Suprapubic skin (tissue), 4 donors: Measurements from ENCODE around the gene TNS1. TPM values are rescaled to one million over a fixed set of nuclear protein-coding genes. Genes with fewer than 3 reads are reported as not detected.
A peak's percentile ranks its signal among the peaks of the same experiment; 100 is the strongest.

ENCODE experiments used
- DNase-seq, 2 donors: peaks; one replicate each; pipeline ENCODE4 v3.0.0-alpha.2; 2019; ENCODE audit warnings: low spot score in 2 of 2
- H3K27ac ChIP-seq: fragments of 200-600 bp; sonication (generic); one replicate; pipeline ENCODE4 v1.5.1; 2019
- H3K27me3 ChIP-seq: fragments of 200-600 bp; sonication (generic); one replicate; pipeline ENCODE4 v1.5.1; 2019
- H3K36me3 ChIP-seq: fragments of 200-600 bp; sonication (generic); one replicate; pipeline ENCODE4 v1.5.1; 2019
- H3K4me1 ChIP-seq: fragments of 200-600 bp; sonication (generic); one replicate; pipeline ENCODE4 v1.5.1; 2019
- H3K4me3 ChIP-seq: fragments of 200-600 bp; sonication (generic); one replicate; pipeline ENCODE4 v1.5.1; 2019; ENCODE audit warnings: mild to moderate bottlenecking
- H3K9me3 ChIP-seq: fragments of 200-600 bp; sonication (generic); one replicate; pipeline ENCODE4 v1.5.1; 2019
- EP300 ChIP-seq: sonication (generic); formaldehyde crosslinking; IDR thresholded peaks from one replicate; pipeline ENCODE4 v1.6.1; 2017; ENCODE audit warnings: antibody characterized with exemption
- POLR2A ChIP-seq, 2 donors: fragments of 450-650 bp; IDR thresholded peaks; one replicate each; pipeline ENCODE4 v1.6.1; 2017; ENCODE audit warnings: antibody characterized with exemption in 2 of 2, mild to moderate bottlenecking in 2 of 2, moderate library complexity in 2 of 2
- POLR2AphosphoS5 ChIP-seq, 3 donors: sonication (generic); formaldehyde crosslinking; IDR thresholded peaks; one replicate each; pipeline ENCODE4 v1.6.1; 2017; ENCODE audit warnings: antibody characterized with exemption in 3 of 3
- WGBS: methylation state at CpG from one replicate; pipeline ENCODE4 v1.1.5; 2018; 5-methylcytosine and 5-hydroxymethylcytosine counted together
- total RNA-seq, 4 donors: library from RNA; depleted of rRNA; stranded (reverse); fragments of >200 nt; gene quantifications; one replicate each; pipeline ENCODE4 v1.1.0, GENCODE V29; 2016
- TF ChIP-seq, protein P1 (sequence below), 2 donors: fragments of 200-600 bp in 1 of 2; fragments of 450-650 bp in 1 of 2; sonication (generic) in 1 of 2; IDR thresholded peaks; one replicate each; pipeline ENCODE4 v1.5.1; 2016 to 2019; ENCODE audit warnings: antibody characterized with exemption in 2 of 2, mild to moderate bottlenecking in 1 of 2, moderate library complexity in 1 of 2

TNS1 gene
- total RNA-seq, 4 donors from 2014 or later = 64.1 to 145 (median 99.5) TPM

DNA sequence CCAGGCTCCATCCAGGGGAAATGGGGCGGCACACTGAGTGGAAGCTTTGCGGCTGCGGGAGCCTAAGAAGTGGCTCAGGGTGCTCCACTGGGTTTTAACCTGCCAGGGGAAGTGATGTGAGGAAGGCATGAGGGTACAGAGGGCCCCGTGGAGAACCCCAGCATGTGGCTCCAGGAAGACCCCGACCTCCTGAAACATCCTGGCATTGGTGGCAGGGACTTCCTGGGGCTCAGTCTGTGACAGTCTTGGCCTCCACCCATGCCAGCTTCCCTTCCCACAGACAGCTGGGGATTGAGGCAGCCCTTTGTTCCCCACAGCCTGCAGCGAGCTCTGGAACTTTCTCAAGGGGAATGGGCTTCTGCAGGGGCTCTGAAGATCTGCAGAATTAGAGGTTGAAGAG is 146.6 kb downstream of the TNS1 start:
- Histone ChIP-seq H3K36me3 (peaks cover 16% of the 10 kb centered on the region), H3K27ac (no peak overlapping the region), H3K4me3 (no peak overlapping the region), H3K4me1 (peaks cover 60% of the 10 kb centered on the region), H3K9me3 (no peaks in the 10 kb centered on the region), H3K27me3 (no peaks in the 10 kb centered on the region)
- DNase-seq = no peak
- WGBS = 88% methylated on average over 6 of the region's 6 CpGs
- TF ChIP-seq EP300 (no peak), POLR2A (IDR thresholded peaks at IDR 0.05) (no peak), POLR2AphosphoS5 (IDR thresholded peaks at IDR 0.05) (no peak)
- TF ChIP-seq, protein P1, sequence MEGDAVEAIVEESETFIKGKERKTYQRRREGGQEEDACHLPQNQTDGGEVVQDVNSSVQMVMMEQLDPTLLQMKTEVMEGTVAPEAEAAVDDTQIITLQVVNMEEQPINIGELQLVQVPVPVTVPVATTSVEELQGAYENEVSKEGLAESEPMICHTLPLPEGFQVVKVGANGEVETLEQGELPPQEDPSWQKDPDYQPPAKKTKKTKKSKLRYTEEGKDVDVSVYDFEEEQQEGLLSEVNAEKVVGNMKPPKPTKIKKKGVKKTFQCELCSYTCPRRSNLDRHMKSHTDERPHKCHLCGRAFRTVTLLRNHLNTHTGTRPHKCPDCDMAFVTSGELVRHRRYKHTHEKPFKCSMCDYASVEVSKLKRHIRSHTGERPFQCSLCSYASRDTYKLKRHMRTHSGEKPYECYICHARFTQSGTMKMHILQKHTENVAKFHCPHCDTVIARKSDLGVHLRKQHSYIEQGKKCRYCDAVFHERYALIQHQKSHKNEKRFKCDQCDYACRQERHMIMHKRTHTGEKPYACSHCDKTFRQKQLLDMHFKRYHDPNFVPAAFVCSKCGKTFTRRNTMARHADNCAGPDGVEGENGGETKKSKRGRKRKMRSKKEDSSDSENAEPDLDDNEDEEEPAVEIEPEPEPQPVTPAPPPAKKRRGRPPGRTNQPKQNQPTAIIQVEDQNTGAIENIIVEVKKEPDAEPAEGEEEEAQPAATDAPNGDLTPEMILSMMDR (IDR thresholded peaks at IDR 0.05) = no peak

DNA sequence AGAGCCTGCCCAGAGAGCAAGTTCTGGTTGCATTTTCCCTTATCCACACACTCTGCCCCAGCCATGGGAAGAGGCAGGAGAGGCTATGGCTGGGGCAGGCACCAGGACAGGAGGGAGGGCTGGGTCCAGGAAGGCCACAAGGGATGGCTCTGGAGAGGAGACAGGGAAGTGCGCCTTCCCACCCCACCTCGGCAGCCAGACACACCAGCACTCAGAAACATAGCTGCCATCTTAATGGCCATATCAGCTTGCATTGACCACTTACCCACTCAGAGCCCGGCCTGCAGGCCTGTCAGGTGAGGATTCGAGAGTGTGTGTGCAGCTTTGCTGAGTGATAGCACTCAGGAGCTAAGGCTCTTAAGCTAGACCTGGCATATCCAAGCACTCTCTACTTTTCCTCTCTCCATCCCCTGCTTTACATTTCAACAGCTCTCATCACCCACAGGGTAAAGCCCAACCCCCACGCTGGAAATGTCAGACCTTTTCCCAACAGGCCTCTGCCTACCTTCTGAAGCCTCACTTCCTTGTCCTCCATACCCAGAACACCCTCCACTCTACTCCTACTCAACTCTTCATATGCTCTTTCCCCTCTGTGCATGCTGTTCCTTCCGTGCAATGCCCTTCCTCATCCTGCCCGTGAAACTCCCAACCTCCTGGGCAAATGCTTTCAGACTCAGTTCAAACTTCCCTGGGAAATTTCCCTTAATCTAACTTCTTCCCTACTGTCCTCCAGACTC is 147.9 kb downstream of the TNS1 start:
- Histone ChIP-seq H3K4me3 (no peak overlapping the region), H3K27ac (peak overlapping the region; percentile 26), H3K36me3 (peaks cover 15% of the 10 kb centered on the region), H3K4me1 (peaks cover 73% of the 10 kb centered on the region), H3K9me3 (no peaks in the 10 kb centered on the region), H3K27me3 (no peaks in the 10 kb centered on the region)
- TF ChIP-seq POLR2A (IDR thresholded peaks at IDR 0.05) = no peak
- TF ChIP-seq EP300 = no peak
- no peak for TF ChIP-seq POLR2AphosphoS5 (IDR thresholded peaks at IDR 0.05)
- TF ChIP-seq, protein P1 (IDR thresholded peaks at IDR 0.05) = no peak
- WGBS = 88% methylated on average over 7 of the region's 7 CpGs
- DNase-seq = no peak

DNA sequence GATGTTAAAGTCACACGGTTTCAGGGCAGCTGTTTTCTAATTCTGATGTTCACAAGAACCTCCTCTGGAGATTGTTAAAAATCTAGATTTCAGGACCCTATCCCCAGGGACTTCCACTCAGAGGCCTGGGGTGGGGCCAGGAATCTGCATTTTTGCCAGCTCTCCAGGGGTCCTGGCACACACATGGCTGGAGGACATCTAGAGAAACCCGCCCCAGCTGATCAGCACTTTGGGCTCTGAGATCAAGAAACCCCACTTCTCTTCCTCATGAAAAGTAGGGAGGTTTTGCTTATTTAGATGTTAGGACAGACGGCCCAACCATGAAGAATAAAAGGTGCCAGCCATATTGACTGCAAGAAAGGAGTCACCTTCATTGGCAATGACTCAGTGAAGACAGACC is 148.8 kb downstream of the TNS1 start:
- Histone ChIP-seq H3K36me3 (peaks cover 18% of the 10 kb centered on the region), H3K27ac (peak overlapping the region; percentile 26), H3K4me1 (peaks cover 74% of the 10 kb centered on the region), H3K4me3 (no peak overlapping the region), H3K9me3 (no peaks in the 10 kb centered on the region), H3K27me3 (no peaks in the 10 kb centered on the region)
- WGBS = 43% methylated on average over 3 of the region's 3 CpGs
- no peak for DNase-seq
- TF ChIP-seq POLR2AphosphoS5 (IDR thresholded peaks at IDR 0.05) (no peak), EP300 (no peak), POLR2A (IDR thresholded peaks at IDR 0.05) (no peak)
- TF ChIP-seq, protein P1 (IDR thresholded peaks at IDR 0.05) = no peak

DNA sequence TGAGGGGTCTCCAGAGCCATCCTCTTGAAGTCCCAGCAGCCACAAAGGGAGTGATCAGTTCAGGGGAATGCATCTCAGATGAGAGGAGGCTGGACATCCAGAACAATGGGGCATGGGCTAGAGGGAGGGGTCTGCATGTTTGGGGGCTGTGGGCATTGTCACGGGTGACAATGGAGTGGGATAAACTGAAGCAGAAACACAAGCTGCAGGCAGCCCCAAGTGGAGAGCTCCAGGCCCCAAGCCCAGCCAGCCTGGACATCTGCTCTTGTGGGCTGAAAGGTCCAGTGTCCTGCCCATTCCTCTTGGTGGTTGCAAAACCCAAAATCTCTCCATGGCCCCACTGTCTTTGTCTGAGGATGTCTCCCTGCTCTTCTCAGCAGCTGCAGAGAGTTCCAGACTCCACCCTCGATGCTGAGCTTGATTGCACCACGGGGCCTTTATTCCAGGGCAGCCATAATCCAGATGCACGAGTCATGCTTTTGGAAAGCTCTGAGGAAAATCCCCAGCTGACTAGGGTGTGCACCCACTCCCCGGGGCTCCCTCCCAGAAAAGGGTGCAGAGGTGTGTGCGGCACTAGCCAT is 149.4 kb downstream of the TNS1 start:
- no peaks in the 10 kb centered on the region for H3K27me3 ChIP-seq
- peaks cover 73% of the 10 kb centered on the region for H3K4me1 ChIP-seq
- no peaks in the 10 kb centered on the region for H3K9me3 ChIP-seq
- peak in 1 of 2 donors; percentile 88 for DNase-seq
- H3K4me3 ChIP-seq = no peak overlapping the region
- H3K27ac ChIP-seq = peak overlapping the region; percentile 26
- TF ChIP-seq POLR2A (IDR thresholded peaks at IDR 0.05) (no peak), POLR2AphosphoS5 (IDR thresholded peaks at IDR 0.05) (no peak), EP300 (no peak)
- TF ChIP-seq, protein P1 (IDR thresholded peaks at IDR 0.05) = no peak
- peaks cover 24% of the 10 kb centered on the region for H3K36me3 ChIP-seq
- 39% methylated on average over 6 of the region's 6 CpGs for WGBS

DNA sequence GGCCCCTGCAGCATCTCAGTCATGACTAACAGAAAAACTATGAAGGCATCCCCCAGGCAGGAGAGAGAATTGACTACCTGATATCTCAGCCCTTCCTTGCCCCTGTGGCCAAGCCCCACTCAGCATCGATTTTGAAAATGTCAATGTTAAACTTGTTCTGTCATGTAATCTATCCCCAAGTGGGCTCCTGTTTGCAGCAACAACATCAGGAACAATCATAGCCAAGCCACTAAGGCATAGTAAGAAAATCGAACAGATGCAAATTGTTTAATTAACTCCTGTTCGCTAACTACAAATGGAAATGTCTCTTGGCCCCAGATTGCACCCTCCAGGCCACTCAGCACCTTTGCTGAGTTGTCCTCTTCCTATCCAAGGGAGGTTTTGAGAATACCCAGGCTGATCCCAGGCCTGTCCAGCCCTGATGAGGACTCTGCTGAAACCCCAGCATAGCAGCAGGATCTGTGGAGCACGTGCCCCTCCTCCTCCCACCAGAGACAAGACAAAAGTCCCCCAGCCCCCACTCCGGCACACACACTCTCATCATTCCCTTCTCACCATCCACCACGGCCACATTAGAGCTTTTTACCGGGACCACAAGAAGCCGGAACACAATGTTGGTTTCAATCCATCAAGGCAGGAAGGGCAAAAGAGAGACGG is 150.1 kb downstream of the TNS1 start:
- peak overlapping the region; percentile 33 for H3K27ac ChIP-seq
- peaks cover 67% of the 10 kb centered on the region for H3K4me1 ChIP-seq
- peaks cover 31% of the 10 kb centered on the region for H3K36me3 ChIP-seq
- WGBS = 78% methylated on average over 9 of the region's 9 CpGs
- TF ChIP-seq POLR2A (IDR thresholded peaks at IDR 0.05) (no peak), EP300 (no peak), POLR2AphosphoS5 (IDR thresholded peaks at IDR 0.05) (no peak)
- TF ChIP-seq, protein P1 (IDR thresholded peaks at IDR 0.05) = no peak
- H3K9me3 ChIP-seq = no peaks in the 10 kb centered on the region
- no peak for DNase-seq
- no peaks in the 10 kb centered on the region for H3K27me3 ChIP-seq
- no peak overlapping the region for H3K4me3 ChIP-seq
